OCI-LY3 (cell line): ENCODE data around the gene ZNF423.

Source experiments
- H2AFZ ChIP-seq: fragments of 200-600, 300-600 bp; shearing (Covaris generic); 2 replicates; pipeline ENCODE4 v1.6.0; 2014; ENCODE audit warnings: antibody characterized with exemption, low read depth, low read length
- H3K27ac ChIP-seq: fragments of 200-600, 300-600 bp; sonication (generic); 2 replicates; pipeline ENCODE4 v1.5.1; 2014; ENCODE audit warnings: mild to moderate bottlenecking, low read length, moderate library complexity, mixed read lengths
- H3K27me3 ChIP-seq: fragments of 200-600, 300-600 bp; sonication (generic); 2 replicates; pipeline ENCODE4 v1.6.1; 2014; ENCODE audit warnings: low read depth, low read length, mixed read lengths
- H3K36me3 ChIP-seq: fragments of 200-600, 300-600 bp; sonication (generic); replicated peaks from 2 replicates; pipeline ENCODE3; 2014; ENCODE audit warnings: low read depth, low read length, mixed read lengths
- H3K4me1 ChIP-seq: fragments of 300-600, 200-600 bp; sonication (generic); 2 replicates; pipeline ENCODE4 v1.6.1; 2014; ENCODE audit warnings: low read length, mixed read lengths
- H3K4me2 ChIP-seq: fragments of 200-600, 300-600 bp; sonication (generic); 2 replicates; pipeline ENCODE4 v1.6.1; 2014; ENCODE audit warnings: low read length, mixed read lengths
- H3K4me3 ChIP-seq: fragments of 300-600, 200-600 bp; sonication (generic); 2 replicates; pipeline ENCODE4 v1.5.1; 2014; ENCODE audit warnings: antibody characterized with exemption, mild to moderate bottlenecking, low read length, moderate library complexity
- H3K79me2 ChIP-seq: fragments of 300-600, 200-600 bp; shearing (Covaris generic); 2 replicates; pipeline ENCODE4 v1.6.1; 2014; ENCODE audit warnings: mild to moderate bottlenecking, low read length, mixed read lengths
- H3K9ac ChIP-seq: fragments of 300-600, 200-600 bp; shearing (Covaris generic); 2 replicates; pipeline ENCODE4 v1.6.0; 2014; ENCODE audit warnings: mild to moderate bottlenecking, low read length, moderate library complexity
- H3K9me3 ChIP-seq: fragments of 200-600, 300-600 bp; shearing (Covaris generic); 2 replicates; pipeline ENCODE4 v1.6.1; 2014; ENCODE audit warnings: low read length, mixed read lengths; ENCODE audit not compliant: insufficient read depth
- H4K20me1 ChIP-seq: fragments of 200-600, 300-600 bp; sonication (generic); 2 replicates; pipeline ENCODE4 v1.6.1; 2016; ENCODE audit warnings: low read length, mixed read lengths; ENCODE audit not compliant: insufficient read depth
- EZH2phosphoT487 ChIP-seq: fragments of 200-600 bp; shearing (Covaris generic); IDR thresholded peaks from 2 replicates; pipeline ENCODE4 v1.6.1; 2018; ENCODE audit warnings: antibody characterized with exemption, mixed run types, low read depth
- TF ChIP-seq, protein P1 (sequence below): fragments of 200-600, 300-600 bp; sonication (generic); IDR thresholded peaks from 2 replicates; pipeline ENCODE4 v1.5.1; 2014; ENCODE audit warnings: antibody characterized with exemption, low read length, low read depth

The ZNF423 gene

GRCh38 chr16:49806446-49806845, 49.5 kb downstream of the ZNF423 start:
- Histone ChIP-seq H3K36me3 (no peaks in the 10 kb centered on the region), H3K4me3 (no peak overlapping the region), H3K9ac (no peak overlapping the region), H2AFZ (no peak overlapping the region), H4K20me1 (no peaks in the 10 kb centered on the region), H3K27me3 (peaks cover 20% of the 10 kb centered on the region; the same call in 1 of the 2 replicates), H3K9me3 (no peaks in the 10 kb centered on the region), H3K4me1 (no peaks in the 10 kb centered on the region), H3K79me2 (no peaks in the 10 kb centered on the region), H3K4me2 (no peak overlapping the region), H3K27ac (no peak overlapping the region)
- TF ChIP-seq, protein P1, sequence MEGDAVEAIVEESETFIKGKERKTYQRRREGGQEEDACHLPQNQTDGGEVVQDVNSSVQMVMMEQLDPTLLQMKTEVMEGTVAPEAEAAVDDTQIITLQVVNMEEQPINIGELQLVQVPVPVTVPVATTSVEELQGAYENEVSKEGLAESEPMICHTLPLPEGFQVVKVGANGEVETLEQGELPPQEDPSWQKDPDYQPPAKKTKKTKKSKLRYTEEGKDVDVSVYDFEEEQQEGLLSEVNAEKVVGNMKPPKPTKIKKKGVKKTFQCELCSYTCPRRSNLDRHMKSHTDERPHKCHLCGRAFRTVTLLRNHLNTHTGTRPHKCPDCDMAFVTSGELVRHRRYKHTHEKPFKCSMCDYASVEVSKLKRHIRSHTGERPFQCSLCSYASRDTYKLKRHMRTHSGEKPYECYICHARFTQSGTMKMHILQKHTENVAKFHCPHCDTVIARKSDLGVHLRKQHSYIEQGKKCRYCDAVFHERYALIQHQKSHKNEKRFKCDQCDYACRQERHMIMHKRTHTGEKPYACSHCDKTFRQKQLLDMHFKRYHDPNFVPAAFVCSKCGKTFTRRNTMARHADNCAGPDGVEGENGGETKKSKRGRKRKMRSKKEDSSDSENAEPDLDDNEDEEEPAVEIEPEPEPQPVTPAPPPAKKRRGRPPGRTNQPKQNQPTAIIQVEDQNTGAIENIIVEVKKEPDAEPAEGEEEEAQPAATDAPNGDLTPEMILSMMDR: no peak
- no peak for TF ChIP-seq EZH2phosphoT487

DNA sequence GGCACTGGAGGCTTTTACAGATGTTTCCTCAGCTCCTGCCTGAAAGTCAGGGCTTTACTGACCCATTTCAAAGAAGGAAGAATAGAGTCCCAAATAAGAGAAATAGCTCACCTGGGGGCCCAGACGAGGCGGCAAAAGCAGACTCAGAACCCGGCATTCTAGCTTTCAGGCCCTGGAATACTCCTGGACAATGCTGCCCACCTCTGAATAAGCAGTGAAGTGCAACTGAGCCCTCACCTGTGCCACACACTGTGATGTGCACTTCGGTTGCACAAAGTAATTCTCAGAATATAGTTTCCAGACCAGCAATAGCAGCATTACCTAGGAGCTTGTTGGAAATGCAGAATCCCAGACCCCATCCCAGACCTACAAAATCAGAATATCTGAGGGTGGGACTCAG, 54.6 kb downstream of the ZNF423 start:
- Histone ChIP-seq H3K27ac (no peak overlapping the region), H3K4me2 (peak overlapping the region; percentile 41), H3K4me1 (0 out of 2 replicates have a peak, but pooled peaks cover 5% of the 10 kb centered on the region), H3K9ac (no peak overlapping the region), H3K27me3 (peaks cover 21% of the 10 kb centered on the region), H3K36me3 (no peaks in the 10 kb centered on the region), H3K4me3 (no peak overlapping the region), H4K20me1 (no peaks in the 10 kb centered on the region), H3K9me3 (no peaks in the 10 kb centered on the region), H3K79me2 (no peaks in the 10 kb centered on the region), H2AFZ (0 out of 2 replicates have a peak overlapping the region, but pooled peaks have one; percentile 30)
- no peak for TF ChIP-seq EZH2phosphoT487
- TF ChIP-seq, protein P1: no peak

DNA sequence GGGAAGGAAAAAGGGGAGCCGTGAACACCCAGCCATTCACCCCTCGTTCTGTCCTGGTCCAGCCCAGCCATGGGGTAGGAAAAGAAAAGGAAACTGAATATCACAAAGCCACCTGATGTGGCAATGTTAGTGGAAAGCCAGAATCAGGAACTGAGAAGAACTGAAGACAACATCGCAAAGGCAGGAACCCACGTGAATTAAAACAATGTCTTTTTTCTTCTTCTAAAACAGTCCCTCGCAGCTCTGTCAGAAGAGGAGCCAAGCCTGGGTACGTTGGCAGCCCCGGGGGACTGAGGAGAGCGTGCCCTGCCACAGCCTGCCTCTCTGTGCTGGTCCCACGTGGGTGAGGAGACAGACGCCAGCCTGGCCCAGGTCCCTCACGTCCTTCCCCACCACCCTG, 55.0 kb downstream of the ZNF423 start:
- Histone ChIP-seq H2AFZ (0 out of 2 replicates have a peak overlapping the region, but pooled peaks have one; percentile 30), H3K36me3 (no peaks in the 10 kb centered on the region), H3K27ac (no peak overlapping the region), H3K4me1 (0 out of 2 replicates have a peak, but pooled peaks cover 5% of the 10 kb centered on the region), H3K9ac (no peak overlapping the region), H3K27me3 (peaks cover 20% of the 10 kb centered on the region), H3K9me3 (no peaks in the 10 kb centered on the region), H3K4me2 (peak overlapping the region; percentile 41), H3K79me2 (no peaks in the 10 kb centered on the region), H4K20me1 (no peaks in the 10 kb centered on the region), H3K4me3 (no peak overlapping the region)
- TF ChIP-seq, protein P1: no peak
- TF ChIP-seq EZH2phosphoT487: no peak

GRCh38 chr16:49800441-49800840, 55.5 kb downstream of the ZNF423 start:
- Histone ChIP-seq H3K27me3 (peaks cover 15% of the 10 kb centered on the region), H3K9me3 (no peaks in the 10 kb centered on the region), H3K4me2 (peak overlapping the region; percentile 41), H3K9ac (no peak overlapping the region), H3K4me1 (0 out of 2 replicates have a peak, but pooled peaks cover 5% of the 10 kb centered on the region), H2AFZ (0 out of 2 replicates have a peak overlapping the region, but pooled peaks have one; percentile 30), H3K4me3 (no peak overlapping the region), H3K79me2 (no peaks in the 10 kb centered on the region), H4K20me1 (no peaks in the 10 kb centered on the region), H3K27ac (no peak overlapping the region), H3K36me3 (no peaks in the 10 kb centered on the region)
- no peak for TF ChIP-seq EZH2phosphoT487
- TF ChIP-seq, protein P1: no peak
